Ecto neural progenitor cell (in vitro differentiated cells): ENCODE results near the gene VTI1A.
"Not testable (repeated sequence)": the region's sequence is repeated elsewhere in the genome, so short reads cannot be mapped to it uniquely, and the experiment has no call there.

ENCODE experiments used
- DNase-seq: peaks from one replicate; pipeline ENCODE4 v3.0.0-alpha.2; 2018; ENCODE audit warnings: low spot score

VTI1A gene

GRCh38 chr10:112446855-112447619 lies at the start of gene VTI1A, which contains the start of gene ZDHHC6:
VTI1A (plus strand) TSS chr10:112447215; CDS start chr10:112447374, 159 bp downstream.
ZDHHC6 (minus strand) TSS chr10:112446914; CDS start chr10:112445436, 1,478 bp downstream.
- peak; percentile 86 for DNase-seq

GRCh38 chr10:112397592-112397991 lies 49.4 kb upstream of the VTI1A start:
- DNase-seq = no peak

- DNase-seq = no peak
These were observed 44.1 kb upstream of the VTI1A start for GRCh38 chr10:112402917-112403316.

- DNase-seq = no peak
These were observed 42.4 kb upstream of the VTI1A start for GRCh38 chr10:112404617-112405016.

- DNase-seq = not testable (repeated sequence)
These were observed 40.2 kb upstream of the VTI1A start for GRCh38 chr10:112406806-112407205.

- DNase-seq = no peak
These were observed 39.3 kb upstream of the VTI1A start for GRCh38 chr10:112407696-112408095.

- no peak for DNase-seq
These were observed 37.7 kb upstream of the VTI1A start for GRCh38 chr10:112409299-112409698.

GRCh38 chr10:112409755-112410154 lies 37.3 kb upstream of the VTI1A start:
- no peak for DNase-seq

GRCh38 chr10:112412696-112413095 lies 34.3 kb upstream of the VTI1A start:
- no peak for DNase-seq

GRCh38 chr10:112421731-112422130 lies 25.3 kb upstream of the VTI1A start:
- no peak for DNase-seq

- no peak for DNase-seq
These were observed 22.4 kb upstream of the VTI1A start for GRCh38 chr10:112424651-112425050.

- no peak for DNase-seq
These were observed 20.9 kb upstream of the VTI1A start for GRCh38 chr10:112426111-112426510.

GRCh38 chr10:112429147-112429546 lies 17.9 kb upstream of the VTI1A start:
- DNase-seq = no peak

- DNase-seq = no peak
These were observed 17.3 kb upstream of the VTI1A start for GRCh38 chr10:112429654-112430230.

- DNase-seq = no peak
These were observed 13.9 kb upstream of the VTI1A start for GRCh38 chr10:112433136-112433535.

GRCh38 chr10:112434988-112435619 lies 11.9 kb upstream of the VTI1A start:
- no peak for DNase-seq

GRCh38 chr10:112438356-112438755 lies 8.7 kb upstream of the VTI1A start:
- DNase-seq = no peak

GRCh38 chr10:112441520-112441919 lies 5.5 kb upstream of the VTI1A start:
- DNase-seq = no peak

- DNase-seq = no peak
These were observed 5.0 kb upstream of the VTI1A start for GRCh38 chr10:112442063-112442462.

- DNase-seq = no peak
These were observed 760 bp upstream of the VTI1A start for GRCh38 chr10:112446055-112446854.

GRCh38 chr10:112447620-112447928 lies 559 bp downstream of the VTI1A start:
- DNase-seq = no peak

GRCh38 chr10:112448888-112449287 lies 1.9 kb downstream of the VTI1A start:
- DNase-seq = no peak
